ENCODE measurements around the gene GPC1.
"Not testable (repeated sequence)": the region's sequence is repeated elsewhere in the genome, so short reads cannot be mapped to it uniquely, and the experiment has no call there.

GPC1 gene

GRCh38 chr2:240469239-240469636 is 33.8 kb downstream of the GPC1 start:
- DNase-seq = no peak

GRCh38 chr2:240469740-240470139 is 34.3 kb downstream of the GPC1 start:
- no peak for DNase-seq

GRCh38 chr2:240472078-240472790 is 36.8 kb downstream of the GPC1 start:
- DNase-seq = no peak

- no peak for DNase-seq
These were observed 37.7 kb downstream of the GPC1 start for GRCh38 chr2:240473211-240473610.

GRCh38 chr2:240477916-240478315 is 42.5 kb downstream of the GPC1 start:
- DNase-seq = no peak

GRCh38 chr2:240478346-240479110 is 43.1 kb downstream of the GPC1 start:
- no peak for DNase-seq

- no peak for DNase-seq
These were observed 43.6 kb downstream of the GPC1 start for GRCh38 chr2:240479111-240479501.

- DNase-seq = no peak
These were observed 45.6 kb downstream of the GPC1 start for GRCh38 chr2:240480834-240481623.

GRCh38 chr2:240481720-240482119 is 46.3 kb downstream of the GPC1 start:
- no peak for DNase-seq

- DNase-seq = no peak
These were observed 46.7 kb downstream of the GPC1 start for GRCh38 chr2:240482141-240482540.

- no peak for DNase-seq
These were observed 56.0 kb downstream of the GPC1 start for GRCh38 chr2:240491483-240491882.

GRCh38 chr2:240494194-240494793 is 58.8 kb downstream of the GPC1 start:
- no peak for DNase-seq

GRCh38 chr2:240494942-240495341 is 59.5 kb downstream of the GPC1 start:
- not testable (repeated sequence) for DNase-seq

- DNase-seq = not testable (repeated sequence)
These were observed 61.6 kb downstream of the GPC1 start for GRCh38 chr2:240497082-240497481.

GRCh38 chr2:240498171-240498957 is 62.9 kb downstream of the GPC1 start:
- DNase-seq = no peak

- DNase-seq = no peak
These were observed 63.4 kb downstream of the GPC1 start for GRCh38 chr2:240498958-240499260.

- DNase-seq = no peak
These were observed 64.1 kb downstream of the GPC1 start for GRCh38 chr2:240499309-240500301.

GRCh38 chr2:240500561-240501423 is 65.3 kb downstream of the GPC1 start:
- DNase-seq = no peak

GRCh38 chr2:240501531-240501991 is 66.1 kb downstream of the GPC1 start:
- no peak for DNase-seq

GRCh38 chr2:240502059-240502429 is 66.6 kb downstream of the GPC1 start:
- DNase-seq = no peak
